Epithelial cell of esophagus (primary cell): Measurements from ENCODE around the gene TBXAS1.

Experiments used
- DNase-seq: peaks from one replicate; pipeline ENCODE4 v3.0.0; 2010; ENCODE audit warnings: low read depth
- H3K4me3 ChIP-seq: 2 replicates; pipeline ENCODE4 v1.5.1; 2011; ENCODE audit warnings: mild to moderate bottlenecking, low read length, control low read depth
- CTCF ChIP-seq: IDR thresholded peaks from 2 replicates; pipeline ENCODE4 v1.5.1; 2011; ENCODE audit warnings: low read depth, mild to moderate bottlenecking, low read length, control low read depth, inconsistent platforms; ENCODE audit not compliant: insufficient read depth; ENCODE audit errors: missing control alignments

Gene TBXAS1

GRCh38 chr7:140031364-140031763 is 202.3 kb downstream of the TBXAS1 start:
- no peak for TF ChIP-seq CTCF
- DNase-seq, result no peak
- H3K4me3 ChIP-seq, result no peak overlapping the region

DNA sequence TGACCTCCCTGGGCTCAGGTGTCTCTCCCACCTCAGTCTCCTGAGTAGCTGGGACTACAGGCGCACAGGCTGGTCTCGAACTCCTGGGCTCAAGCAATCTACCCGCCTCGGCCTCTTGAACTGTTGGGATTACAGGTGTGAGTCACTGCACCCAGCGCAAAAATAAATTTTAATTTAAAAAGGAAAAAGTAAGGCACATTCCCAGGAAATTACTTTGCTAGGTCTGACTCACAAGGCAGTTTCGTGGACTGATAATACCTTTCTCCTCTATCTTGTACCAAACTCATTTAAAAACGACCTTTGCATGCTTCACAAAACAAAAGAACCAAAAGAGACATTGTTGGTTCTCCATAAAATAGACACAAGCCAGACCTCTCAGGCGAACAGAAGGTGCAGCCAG is 204.0 kb downstream of the TBXAS1 start:
- no peak overlapping the region for H3K4me3 ChIP-seq
- no peak for TF ChIP-seq CTCF
- peak; percentile 80 for DNase-seq

GRCh38 chr7:140033779-140034363 is 204.8 kb downstream of the TBXAS1 start:
- no peak for TF ChIP-seq CTCF
- DNase-seq, result peak; percentile 98
- no peak overlapping the region for H3K4me3 ChIP-seq

DNA sequence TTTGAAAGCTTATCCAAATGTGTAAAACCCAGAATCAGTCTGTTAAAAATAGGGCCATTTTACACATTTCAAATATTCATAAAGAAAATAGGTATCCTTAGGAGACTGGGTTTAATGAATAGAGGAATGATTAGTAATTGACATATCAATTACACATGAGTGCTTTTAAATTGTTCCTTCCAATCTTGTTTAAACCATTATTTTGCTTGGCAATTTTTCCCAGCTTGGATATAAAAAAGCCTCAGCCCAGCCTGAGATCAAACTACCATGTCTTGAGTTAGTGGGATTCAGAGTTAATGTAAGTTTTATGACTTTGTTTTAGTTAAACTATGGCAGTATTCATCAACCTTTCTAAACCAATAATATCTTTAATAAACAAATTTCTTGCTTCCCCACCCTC is 205.4 kb downstream of the TBXAS1 start:
- TF ChIP-seq CTCF, result no peak
- H3K4me3 ChIP-seq, result no peak overlapping the region
- DNase-seq, result no peak

- DNase-seq, result peak; percentile 85
- no peak for TF ChIP-seq CTCF
- H3K4me3 ChIP-seq, result no peak overlapping the region
These were observed 206.5 kb downstream of the TBXAS1 start for GRCh38 chr7:140035400-140036223.

DNA sequence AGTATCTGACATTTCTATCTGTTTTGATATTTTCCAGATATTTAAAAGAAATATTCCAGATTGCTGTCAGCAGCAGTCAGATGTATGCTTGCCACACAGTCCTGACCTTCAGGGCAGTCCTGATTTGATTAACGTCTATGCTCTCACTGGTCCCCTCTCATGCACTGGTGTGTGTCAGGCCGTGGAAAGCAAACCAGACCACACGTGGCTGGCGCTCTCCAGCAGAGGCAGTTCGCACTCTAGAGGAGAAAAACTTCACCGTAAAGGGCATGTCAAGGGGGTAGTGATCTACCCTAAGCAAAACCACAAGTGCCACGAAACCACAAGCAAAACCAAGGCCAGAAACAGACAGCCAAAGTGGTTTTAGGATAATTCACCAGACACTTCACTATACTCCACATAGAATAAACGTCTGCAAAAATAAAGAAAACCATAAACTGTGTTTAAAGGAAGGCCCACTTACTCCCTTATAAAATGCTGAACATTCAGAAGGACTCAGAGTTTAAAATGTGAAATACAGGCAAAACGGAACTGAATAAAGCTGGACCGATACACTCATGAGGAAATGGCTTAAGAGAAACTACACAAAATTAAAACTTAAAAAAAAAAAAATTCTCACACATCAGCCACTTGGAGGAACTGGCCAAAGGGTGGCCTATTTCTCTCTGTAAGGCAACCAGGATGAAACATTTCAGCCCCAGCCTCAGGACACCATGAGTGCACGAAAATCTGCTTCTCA is 207.3 kb downstream of the TBXAS1 start:
- TF ChIP-seq CTCF, result no peak
- DNase-seq, result no peak
- H3K4me3 ChIP-seq, result no peak overlapping the region
